NB4 (cell line): ENCODE measurements around the gene GAS6.

Experiments used
- DNase-seq: peaks from one replicate; pipeline ENCODE4 v3.0.0; 2010; ENCODE audit warnings: low read depth
- H3K4me3 ChIP-seq: one replicate; pipeline ENCODE4 v1.5.1; 2011; ENCODE audit warnings: mild to moderate bottlenecking, low read depth, low read length, moderate library complexity
- MYC ChIP-seq: IDR thresholded peaks from 2 replicates; pipeline ENCODE4 v1.6.1; 2011; ENCODE audit warnings: low read depth, low read length
- POLR2A ChIP-seq: IDR thresholded peaks from 2 replicates; pipeline ENCODE4 v1.6.1; 2011; ENCODE audit warnings: mild to moderate bottlenecking; ENCODE audit not compliant: insufficient read length; ENCODE audit errors: extremely low read depth
- TF ChIP-seq, protein P1 (sequence below): IDR thresholded peaks from 2 replicates; pipeline ENCODE4 v1.6.1; 2011; ENCODE audit warnings: low read depth, low read length
- TF ChIP-seq, protein P2 (sequence below): IDR thresholded peaks from one replicate; pipeline ENCODE4 v1.5.1; 2012; ENCODE audit warnings: low read depth, low read length

Gene GAS6

DNA sequence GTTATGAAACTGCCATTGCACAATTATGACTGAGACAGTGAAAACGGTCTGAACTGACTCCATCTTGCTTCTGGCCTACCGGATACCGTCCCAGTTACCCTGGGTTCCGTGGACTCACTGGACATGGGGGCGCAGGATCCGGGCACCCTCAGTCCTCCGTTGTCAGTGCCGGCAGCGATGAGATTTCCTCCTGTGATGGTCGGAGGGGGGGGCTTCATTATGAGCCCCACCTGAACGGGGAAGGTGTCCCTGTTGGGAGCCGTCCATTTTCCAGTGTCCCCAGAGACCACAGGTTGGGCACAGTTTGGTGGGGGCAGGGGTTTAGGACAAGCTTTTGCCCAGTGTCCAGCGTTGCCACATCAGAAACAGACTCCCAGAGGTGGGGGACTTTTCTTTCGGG is 81.4 kb downstream of the GAS6 start:
- TF ChIP-seq, protein P1, sequence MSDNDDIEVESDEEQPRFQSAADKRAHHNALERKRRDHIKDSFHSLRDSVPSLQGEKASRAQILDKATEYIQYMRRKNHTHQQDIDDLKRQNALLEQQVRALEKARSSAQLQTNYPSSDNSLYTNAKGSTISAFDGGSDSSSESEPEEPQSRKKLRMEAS, result no peak
- TF ChIP-seq, protein P2, sequence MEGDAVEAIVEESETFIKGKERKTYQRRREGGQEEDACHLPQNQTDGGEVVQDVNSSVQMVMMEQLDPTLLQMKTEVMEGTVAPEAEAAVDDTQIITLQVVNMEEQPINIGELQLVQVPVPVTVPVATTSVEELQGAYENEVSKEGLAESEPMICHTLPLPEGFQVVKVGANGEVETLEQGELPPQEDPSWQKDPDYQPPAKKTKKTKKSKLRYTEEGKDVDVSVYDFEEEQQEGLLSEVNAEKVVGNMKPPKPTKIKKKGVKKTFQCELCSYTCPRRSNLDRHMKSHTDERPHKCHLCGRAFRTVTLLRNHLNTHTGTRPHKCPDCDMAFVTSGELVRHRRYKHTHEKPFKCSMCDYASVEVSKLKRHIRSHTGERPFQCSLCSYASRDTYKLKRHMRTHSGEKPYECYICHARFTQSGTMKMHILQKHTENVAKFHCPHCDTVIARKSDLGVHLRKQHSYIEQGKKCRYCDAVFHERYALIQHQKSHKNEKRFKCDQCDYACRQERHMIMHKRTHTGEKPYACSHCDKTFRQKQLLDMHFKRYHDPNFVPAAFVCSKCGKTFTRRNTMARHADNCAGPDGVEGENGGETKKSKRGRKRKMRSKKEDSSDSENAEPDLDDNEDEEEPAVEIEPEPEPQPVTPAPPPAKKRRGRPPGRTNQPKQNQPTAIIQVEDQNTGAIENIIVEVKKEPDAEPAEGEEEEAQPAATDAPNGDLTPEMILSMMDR, result no peak
- TF ChIP-seq POLR2A (no peak), MYC (no peak)
- DNase-seq, result no peak
- no peak overlapping the region for H3K4me3 ChIP-seq

DNA sequence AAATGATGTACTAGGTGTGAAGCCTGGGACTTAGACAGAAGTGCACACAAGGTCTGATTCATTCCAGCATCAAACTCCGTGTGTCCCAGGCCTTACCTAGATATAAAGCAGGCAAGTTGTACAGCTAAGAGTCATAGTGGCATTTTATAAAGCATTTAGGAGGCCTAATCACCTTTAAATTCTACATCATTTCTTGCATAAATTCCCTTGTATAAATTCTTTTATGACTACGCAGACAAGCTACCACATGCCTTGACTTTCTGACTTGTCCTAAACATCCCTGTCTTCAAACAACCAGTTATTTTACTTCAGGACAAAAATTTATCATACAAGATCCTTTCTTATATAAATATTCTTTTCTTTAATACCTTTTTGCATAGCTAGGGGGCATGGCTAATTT is 82.3 kb downstream of the GAS6 start:
- TF ChIP-seq, protein P2, result no peak
- TF ChIP-seq MYC, result no peak
- no peak for TF ChIP-seq POLR2A
- TF ChIP-seq, protein P1, result no peak

DNA sequence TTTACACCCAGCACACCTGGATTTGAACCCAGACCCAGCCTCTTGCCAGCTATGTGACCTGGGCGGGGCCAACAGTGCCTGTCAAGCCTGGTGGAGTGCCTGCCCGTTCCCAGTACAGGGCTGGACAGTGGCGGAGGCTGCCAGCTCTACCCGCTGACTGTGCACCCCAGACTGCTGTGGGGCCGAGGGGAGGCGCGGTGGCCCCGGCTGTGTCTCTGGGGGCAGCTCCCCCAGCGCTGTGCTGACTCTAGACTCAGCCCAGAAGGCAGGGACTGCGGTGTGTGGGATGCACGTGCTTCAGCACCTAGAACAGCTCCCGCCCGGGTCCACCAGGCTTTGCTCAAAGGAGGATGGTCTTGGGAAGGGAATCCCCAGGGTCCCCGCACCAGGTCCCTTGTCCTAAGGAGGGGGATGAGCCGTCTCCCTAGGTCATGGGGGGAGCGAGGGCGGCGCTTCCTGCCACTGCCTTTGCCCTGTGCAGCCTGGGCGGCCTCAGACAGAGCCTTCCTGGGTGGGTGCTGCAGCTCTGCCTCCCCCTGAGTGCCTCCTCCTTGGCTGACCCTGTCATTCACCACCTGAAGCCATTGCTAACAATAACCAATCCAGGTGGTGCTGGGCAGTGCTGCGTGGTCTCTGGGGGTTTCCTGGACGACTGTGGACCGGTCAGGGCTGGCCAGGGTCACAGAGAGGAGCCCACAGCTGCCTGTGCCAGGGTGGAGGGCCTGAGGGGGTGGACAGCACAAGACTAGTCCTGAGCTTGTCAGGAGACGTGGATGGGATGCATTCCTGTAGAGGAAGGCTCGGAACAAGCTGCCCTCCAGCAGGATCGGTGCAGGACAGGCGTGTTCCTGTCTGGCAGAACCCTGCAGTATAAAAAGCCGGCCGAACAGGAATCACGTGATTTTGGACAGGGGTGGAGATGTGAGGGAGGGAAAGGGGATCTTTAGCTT is 86.3 kb downstream of the GAS6 start:
- peak; percentile 64 for DNase-seq

More for the DNA sequence above, 82.3 kb downstream of the GAS6 start:
- no peak overlapping the region for H3K4me3 ChIP-seq
- no peak for DNase-seq

DNA sequence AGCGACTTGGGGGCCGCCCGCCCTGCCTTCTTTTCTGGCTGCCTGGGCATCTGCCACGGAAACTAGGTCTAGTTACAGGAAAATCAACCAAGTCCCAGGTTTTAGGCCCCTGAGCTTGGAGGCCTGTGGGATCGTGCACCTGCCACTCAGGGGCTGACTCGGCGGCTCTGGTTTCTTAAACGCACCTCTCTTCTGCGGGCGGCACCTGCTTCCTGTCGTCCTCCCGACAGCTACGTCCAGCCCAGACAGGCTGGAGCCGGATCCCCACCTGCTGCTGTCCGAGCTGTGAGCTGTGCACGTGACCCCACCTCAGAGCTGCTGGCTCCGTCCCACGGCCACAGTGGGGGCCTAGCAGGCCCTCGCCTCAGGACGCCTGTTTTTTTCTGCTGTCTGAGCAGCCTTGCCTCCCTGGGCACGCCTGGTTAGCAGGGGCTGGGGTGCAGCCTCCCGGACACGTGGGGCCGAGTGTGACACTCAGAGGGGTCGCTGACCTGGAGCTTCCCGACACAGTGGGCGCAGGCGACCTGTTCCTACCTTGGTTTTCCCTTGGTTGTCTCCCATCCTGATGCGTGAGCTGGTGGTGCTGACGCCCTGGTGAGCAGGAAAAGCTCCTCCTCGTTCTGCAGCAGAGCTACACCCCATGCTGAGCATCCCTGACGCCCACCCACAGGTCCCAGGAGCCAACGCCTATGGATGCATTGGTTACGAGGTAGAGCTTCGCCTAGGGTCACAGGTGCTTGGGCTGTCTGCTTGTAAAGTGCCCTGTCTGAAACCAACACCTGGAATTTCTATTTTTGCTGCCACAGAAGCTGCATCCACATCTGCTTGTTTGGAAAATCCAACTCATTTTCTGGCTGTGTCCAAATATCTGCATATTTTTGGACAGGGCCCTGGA is 87.4 kb downstream of the GAS6 start:
- DNase-seq, result no peak
- TF ChIP-seq POLR2A (no peak), MYC (no peak)
- TF ChIP-seq, protein P2, result no peak
- TF ChIP-seq, protein P1, result no peak
- no peak overlapping the region for H3K4me3 ChIP-seq

More for the DNA sequence above, 86.3 kb downstream of the GAS6 start:
- TF ChIP-seq, protein P1, result peak; percentile 99
- TF ChIP-seq, protein P2, result no peak
- TF ChIP-seq POLR2A (no peak), MYC (peak; percentile 94)
- no peak overlapping the region for H3K4me3 ChIP-seq

DNA sequence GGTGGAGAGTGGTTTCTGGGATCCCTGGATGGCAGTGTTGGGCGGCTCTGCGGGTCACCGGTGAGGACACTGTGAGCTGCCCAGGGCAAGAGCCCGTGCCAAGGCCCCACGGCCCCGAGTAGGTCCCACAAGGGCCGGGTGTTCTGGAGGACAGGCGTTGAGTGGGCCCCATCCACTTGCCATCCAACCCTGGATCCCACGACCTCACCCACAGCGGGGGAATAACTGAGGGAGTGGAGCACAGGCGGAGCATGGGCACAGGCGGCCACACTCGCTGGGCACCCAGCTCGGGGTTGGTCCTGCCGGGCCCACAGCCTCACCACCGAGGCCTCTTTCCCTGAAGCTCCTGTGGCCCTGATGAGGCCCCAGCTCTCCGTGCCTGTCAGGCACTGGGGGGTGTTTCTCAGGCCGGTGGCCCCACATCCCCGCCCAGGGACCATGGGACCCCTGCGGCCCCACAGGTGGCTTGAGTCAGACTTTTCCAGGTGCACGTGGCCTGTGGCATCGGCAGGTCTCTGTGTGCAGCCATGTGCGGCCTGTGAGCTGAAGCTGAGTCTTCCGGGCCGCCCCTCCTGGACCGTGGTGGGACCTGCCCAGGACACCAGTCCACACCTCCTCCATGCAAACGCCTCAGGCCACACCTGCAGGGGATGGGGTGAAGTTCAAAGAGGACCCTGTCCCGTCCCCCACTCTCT is 88.3 kb downstream of the GAS6 start:
- TF ChIP-seq, protein P2, result no peak
- TF ChIP-seq, protein P1, result no peak
- TF ChIP-seq POLR2A (no peak), MYC (no peak)
- no peak for DNase-seq
- H3K4me3 ChIP-seq, result no peak overlapping the region
